Liver (tissue), 9 donors: ENCODE measurements around the gene SCN9A. TPM values are rescaled to one million over a fixed set of nuclear protein-coding genes. Genes with fewer than 3 reads are reported as not detected.

Source experiments
- DNase-seq: peaks from one replicate; pipeline ENCODE4 v3.0.0-alpha.2; 2017; ENCODE audit warnings: low spot score
- H3K27ac ChIP-seq, 2 donors: one replicate each; pipeline ENCODE4 v1.7.0; 2013; ENCODE audit warnings: inconsistent platforms in 2 of 2, low read length in 2 of 2, control low read depth in 1 of 2, low read depth in 1 of 2, mild to moderate bottlenecking in 1 of 2
- H3K27me3 ChIP-seq, 4 donors: one replicate each; pipeline versions ENCODE4 v1.6.1 to v1.7.0; 2013; ENCODE audit warnings: low read length in 3 of 4, inconsistent platforms in 1 of 4, mild to moderate bottlenecking in 1 of 4, moderate library complexity in 1 of 4; ENCODE audit not compliant: control insufficient read depth in 4 of 4, insufficient read depth in 4 of 4
- H3K36me3 ChIP-seq, 4 donors: one replicate each; pipeline versions ENCODE4 v1.6.1 to v1.7.0; 2013; ENCODE audit warnings: low read length in 3 of 4, mild to moderate bottlenecking in 3 of 4, low read depth in 1 of 4, moderate library complexity in 1 of 4; ENCODE audit not compliant: control insufficient read depth in 4 of 4, insufficient read depth in 3 of 4
- H3K4me1 ChIP-seq, 4 donors: one replicate each; pipeline versions ENCODE4 v1.6.1 to v1.7.0; 2013; ENCODE audit warnings: low read length in 3 of 4, mild to moderate bottlenecking in 3 of 4, moderate library complexity in 1 of 4; ENCODE audit not compliant: control insufficient read depth in 4 of 4, insufficient read depth in 4 of 4
- H3K4me3 ChIP-seq, 3 donors: one replicate each; pipeline versions ENCODE4 v1.6.1 to v1.7.0; 2013; ENCODE audit warnings: low read length in 3 of 3, control low read depth in 1 of 3, low read depth in 1 of 3, mild to moderate bottlenecking in 1 of 3
- H3K9ac ChIP-seq, 2 donors: one replicate each; pipeline ENCODE4 v1.7.0; 2013; ENCODE audit warnings: low read length in 2 of 2, mild to moderate bottlenecking in 2 of 2, moderate library complexity in 2 of 2, control low read depth in 1 of 2, low read depth in 1 of 2
- H3K9me3 ChIP-seq, 4 donors: one replicate each; pipeline versions ENCODE4 v1.6.1 to v1.7.0; 2013; ENCODE audit warnings: low read length in 3 of 4; ENCODE audit not compliant: control insufficient read depth in 4 of 4
- EGR1 ChIP-seq, 2 donors: IDR thresholded peaks; 2 replicates each; pipeline ENCODE4 v1.6.1; 2016 to 2018; ENCODE audit warnings: antibody characterized with exemption in 2 of 2, low read depth in 2 of 2
- FOXA1 ChIP-seq: IDR thresholded peaks from 2 replicates; pipeline ENCODE4 v1.6.1; 2016; ENCODE audit warnings: antibody characterized with exemption
- FOXA2 ChIP-seq: IDR thresholded peaks from 2 replicates; pipeline ENCODE4 v1.6.1; 2016; ENCODE audit warnings: antibody characterized with exemption
- GABPA ChIP-seq, 2 donors: IDR thresholded peaks in 1 of 2; conservative IDR thresholded peaks in 1 of 2; 2 replicates each; pipeline ENCODE4 v1.6.1; 2016; ENCODE audit warnings: antibody characterized with exemption in 2 of 2, mild to moderate bottlenecking in 1 of 2, moderate library complexity in 1 of 2
- HNF4A ChIP-seq, 2 donors: conservative IDR thresholded peaks; 2 replicates each; pipeline ENCODE4 v1.6.1; 2016; ENCODE audit warnings: antibody characterized with exemption in 2 of 2, mild to moderate bottlenecking in 2 of 2
- HNF4G ChIP-seq: IDR thresholded peaks from 2 replicates; pipeline ENCODE4 v1.6.1; 2016; ENCODE audit warnings: antibody characterized with exemption
- JUND ChIP-seq, 2 donors: IDR thresholded peaks; 2 replicates each; pipeline ENCODE4 v1.6.1; 2016; ENCODE audit warnings: antibody characterized with exemption in 2 of 2
- NR2F2 ChIP-seq: IDR thresholded peaks from 2 replicates; pipeline ENCODE4 v1.6.1; 2016; ENCODE audit warnings: antibody characterized with exemption
- RAD21 ChIP-seq, 2 donors: IDR thresholded peaks; 2 replicates each; pipeline ENCODE4 v1.6.1; 2016; ENCODE audit warnings: antibody characterized with exemption in 2 of 2, mild to moderate bottlenecking in 2 of 2
- RXRA ChIP-seq, 2 donors: IDR thresholded peaks; 2 replicates each; pipeline ENCODE4 v1.6.1; 2017 to 2018; ENCODE audit warnings: antibody characterized with exemption in 2 of 2, mild to moderate bottlenecking in 1 of 2
- SP1 ChIP-seq: IDR thresholded peaks from 2 replicates; pipeline ENCODE4 v1.6.1; 2018; ENCODE audit warnings: antibody characterized with exemption, mild to moderate bottlenecking
- TAF1 ChIP-seq: conservative IDR thresholded peaks from 2 replicates; pipeline ENCODE4 v1.6.1; 2016; ENCODE audit warnings: antibody characterized with exemption, mild to moderate bottlenecking
- YY1 ChIP-seq: IDR thresholded peaks from 2 replicates; pipeline ENCODE4 v1.6.1; 2016; ENCODE audit warnings: antibody characterized with exemption, mild to moderate bottlenecking
- WGBS: extraction: QIAGEN DNeasy Blood & Tissue Kit; methylation state at CpG from one replicate; pipeline ENCODE4 v1.1.7; 2013; 5-methylcytosine and 5-hydroxymethylcytosine counted together
- polyA plus RNA-seq, 2 donors: library from polyadenylated mRNA; stranded (reverse) in 1 of 2; unstranded in 1 of 2; fragments of 200-250 nt in 1 of 2; fragments of >200 nt in 1 of 2; fragmentation: Nextera tagmentation in 1 of 2; extraction: Ambion mirVana in 1 of 2; gene quantifications; one replicate each; pipeline versions ENCODE4 v1.2.1 to v1.2.3, GENCODE V29; 2013 to 2015
- total RNA-seq, 2 donors: library from RNA; depleted of rRNA; stranded (reverse); fragments of >200 nt; gene quantifications; one replicate each; pipeline ENCODE4 v1.2.3, GENCODE V29; 2014
- TF ChIP-seq, protein P1 (sequence below): IDR thresholded peaks from 2 replicates; pipeline ENCODE4 v1.6.1; 2016; ENCODE audit warnings: antibody characterized with exemption
- TF ChIP-seq, protein P2 (sequence below): IDR thresholded peaks from 2 replicates; pipeline ENCODE4 v1.6.1; 2016; ENCODE audit warnings: antibody characterized with exemption
- TF ChIP-seq, protein P3 (sequence below): fragments of 150-350 bp; IDR thresholded peaks from 2 replicates; pipeline ENCODE4 v1.5.1; 2017; ENCODE audit warnings: improper control_type of control experiment, low read depth, low read length; ENCODE audit not compliant: missing input control
- TF ChIP-seq, protein P4 (sequence below): IDR thresholded peaks from 2 replicates; pipeline ENCODE4 v1.6.1; 2016; ENCODE audit warnings: antibody characterized with exemption, mild to moderate bottlenecking
- TF ChIP-seq, protein P5 (sequence below): IDR thresholded peaks from 2 replicates; pipeline ENCODE4 v1.6.1; 2016; ENCODE audit warnings: antibody characterized with exemption
- donor health status: healthy.
- donor health status: healthy.
- donor health status: healthy.
- donor health status: healthy.
- donor health status: healthy.

The SCN9A gene
- total and polyA plus RNA-seq, 4 donors = 1.2 to 10.1 (median 9.2) TPM

DNA sequence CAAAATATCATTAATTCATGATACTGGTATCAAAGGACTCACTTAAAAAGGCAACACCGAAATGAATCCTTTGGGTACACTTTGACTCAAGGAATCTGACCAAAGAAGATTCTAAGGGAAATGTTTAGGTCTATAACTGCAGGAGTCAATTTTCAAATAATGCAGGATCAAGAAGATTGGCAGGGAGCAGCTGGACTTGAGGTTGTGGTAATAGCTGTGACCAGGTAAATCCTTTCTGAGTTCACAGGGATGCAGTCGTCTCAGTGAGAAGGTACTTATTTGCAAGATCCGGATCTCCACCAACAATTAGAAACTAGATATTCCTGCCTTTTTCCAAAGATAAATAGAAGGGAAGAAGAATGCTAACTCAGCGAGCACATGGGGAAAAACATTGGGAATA is 96.9 kb downstream of the SCN9A start:
- Histone ChIP-seq H3K9me3 (no peaks in the 10 kb centered on the region), H3K27me3 (no peaks in the 10 kb centered on the region), H3K36me3 (peaks cover 0 to 24% (median 9%) of the 10 kb centered on the region in 4 donors), H3K4me3 (no peak overlapping the region), H3K27ac (no peak overlapping the region), H3K4me1 (no peaks in the 10 kb centered on the region), H3K9ac (no peak overlapping the region)
- WGBS = 94% methylated on average over 4 of the region's 4 CpGs
- TF ChIP-seq, protein P1, sequence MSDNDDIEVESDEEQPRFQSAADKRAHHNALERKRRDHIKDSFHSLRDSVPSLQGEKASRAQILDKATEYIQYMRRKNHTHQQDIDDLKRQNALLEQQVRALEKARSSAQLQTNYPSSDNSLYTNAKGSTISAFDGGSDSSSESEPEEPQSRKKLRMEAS = no peak
- TF ChIP-seq, protein P2, sequence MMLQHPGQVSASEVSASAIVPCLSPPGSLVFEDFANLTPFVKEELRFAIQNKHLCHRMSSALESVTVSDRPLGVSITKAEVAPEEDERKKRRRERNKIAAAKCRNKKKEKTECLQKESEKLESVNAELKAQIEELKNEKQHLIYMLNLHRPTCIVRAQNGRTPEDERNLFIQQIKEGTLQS = no peak
- TF ChIP-seq GABPA (IDR thresholded peaks at IDR 0.05 in 1 of 2, conservative IDR thresholded peaks at IDR 0.05 in 1 of 2) (no peak), HNF4G (no peak), HNF4A (conservative IDR thresholded peaks at IDR 0.05) (no peak)
- TF ChIP-seq, protein P3, sequence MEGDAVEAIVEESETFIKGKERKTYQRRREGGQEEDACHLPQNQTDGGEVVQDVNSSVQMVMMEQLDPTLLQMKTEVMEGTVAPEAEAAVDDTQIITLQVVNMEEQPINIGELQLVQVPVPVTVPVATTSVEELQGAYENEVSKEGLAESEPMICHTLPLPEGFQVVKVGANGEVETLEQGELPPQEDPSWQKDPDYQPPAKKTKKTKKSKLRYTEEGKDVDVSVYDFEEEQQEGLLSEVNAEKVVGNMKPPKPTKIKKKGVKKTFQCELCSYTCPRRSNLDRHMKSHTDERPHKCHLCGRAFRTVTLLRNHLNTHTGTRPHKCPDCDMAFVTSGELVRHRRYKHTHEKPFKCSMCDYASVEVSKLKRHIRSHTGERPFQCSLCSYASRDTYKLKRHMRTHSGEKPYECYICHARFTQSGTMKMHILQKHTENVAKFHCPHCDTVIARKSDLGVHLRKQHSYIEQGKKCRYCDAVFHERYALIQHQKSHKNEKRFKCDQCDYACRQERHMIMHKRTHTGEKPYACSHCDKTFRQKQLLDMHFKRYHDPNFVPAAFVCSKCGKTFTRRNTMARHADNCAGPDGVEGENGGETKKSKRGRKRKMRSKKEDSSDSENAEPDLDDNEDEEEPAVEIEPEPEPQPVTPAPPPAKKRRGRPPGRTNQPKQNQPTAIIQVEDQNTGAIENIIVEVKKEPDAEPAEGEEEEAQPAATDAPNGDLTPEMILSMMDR = no peak
- no peak for DNase-seq

DNA sequence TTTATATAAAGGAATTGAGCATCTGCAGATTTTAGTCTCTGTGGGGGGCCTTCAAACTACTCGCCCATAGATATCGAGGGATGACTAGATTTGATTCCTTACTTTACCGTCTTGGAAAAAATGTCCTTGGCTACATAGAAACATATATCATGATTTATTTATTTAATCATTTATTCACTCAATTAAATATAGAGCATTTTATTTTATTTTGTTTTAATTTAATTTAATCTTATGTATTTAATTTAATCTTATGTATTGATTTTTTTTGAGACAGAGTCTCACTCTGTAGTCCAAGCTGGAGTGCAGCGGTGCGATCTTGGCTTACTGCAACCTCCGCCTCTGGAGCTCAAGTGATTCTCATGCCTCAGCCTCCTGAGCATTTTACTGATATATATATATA is 105.4 kb downstream of the SCN9A start:
- TF ChIP-seq, protein P4, sequence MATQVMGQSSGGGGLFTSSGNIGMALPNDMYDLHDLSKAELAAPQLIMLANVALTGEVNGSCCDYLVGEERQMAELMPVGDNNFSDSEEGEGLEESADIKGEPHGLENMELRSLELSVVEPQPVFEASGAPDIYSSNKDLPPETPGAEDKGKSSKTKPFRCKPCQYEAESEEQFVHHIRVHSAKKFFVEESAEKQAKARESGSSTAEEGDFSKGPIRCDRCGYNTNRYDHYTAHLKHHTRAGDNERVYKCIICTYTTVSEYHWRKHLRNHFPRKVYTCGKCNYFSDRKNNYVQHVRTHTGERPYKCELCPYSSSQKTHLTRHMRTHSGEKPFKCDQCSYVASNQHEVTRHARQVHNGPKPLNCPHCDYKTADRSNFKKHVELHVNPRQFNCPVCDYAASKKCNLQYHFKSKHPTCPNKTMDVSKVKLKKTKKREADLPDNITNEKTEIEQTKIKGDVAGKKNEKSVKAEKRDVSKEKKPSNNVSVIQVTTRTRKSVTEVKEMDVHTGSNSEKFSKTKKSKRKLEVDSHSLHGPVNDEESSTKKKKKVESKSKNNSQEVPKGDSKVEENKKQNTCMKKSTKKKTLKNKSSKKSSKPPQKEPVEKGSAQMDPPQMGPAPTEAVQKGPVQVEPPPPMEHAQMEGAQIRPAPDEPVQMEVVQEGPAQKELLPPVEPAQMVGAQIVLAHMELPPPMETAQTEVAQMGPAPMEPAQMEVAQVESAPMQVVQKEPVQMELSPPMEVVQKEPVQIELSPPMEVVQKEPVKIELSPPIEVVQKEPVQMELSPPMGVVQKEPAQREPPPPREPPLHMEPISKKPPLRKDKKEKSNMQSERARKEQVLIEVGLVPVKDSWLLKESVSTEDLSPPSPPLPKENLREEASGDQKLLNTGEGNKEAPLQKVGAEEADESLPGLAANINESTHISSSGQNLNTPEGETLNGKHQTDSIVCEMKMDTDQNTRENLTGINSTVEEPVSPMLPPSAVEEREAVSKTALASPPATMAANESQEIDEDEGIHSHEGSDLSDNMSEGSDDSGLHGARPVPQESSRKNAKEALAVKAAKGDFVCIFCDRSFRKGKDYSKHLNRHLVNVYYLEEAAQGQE = no peak
- TF ChIP-seq EGR1 (IDR thresholded peaks at IDR 0.05; ENCODE audit: low read depth in 2 of 2) (no peak), HNF4A (conservative IDR thresholded peaks at IDR 0.05) (no peak), NR2F2 (no peak), GABPA (IDR thresholded peaks at IDR 0.05 in 1 of 2, conservative IDR thresholded peaks at IDR 0.05 in 1 of 2) (no peak), RXRA (IDR thresholded peaks at IDR 0.05) (no peak), JUND (IDR thresholded peaks at IDR 0.05) (no peak), FOXA2 (no peak), FOXA1 (no peak), RAD21 (IDR thresholded peaks at IDR 0.05) (no peak), SP1 (no peak), TAF1 (no peak), HNF4G (no peak), YY1 (no peak)
- TF ChIP-seq, protein P2 = no peak
- TF ChIP-seq, protein P1 = no peak
- TF ChIP-seq, protein P5, sequence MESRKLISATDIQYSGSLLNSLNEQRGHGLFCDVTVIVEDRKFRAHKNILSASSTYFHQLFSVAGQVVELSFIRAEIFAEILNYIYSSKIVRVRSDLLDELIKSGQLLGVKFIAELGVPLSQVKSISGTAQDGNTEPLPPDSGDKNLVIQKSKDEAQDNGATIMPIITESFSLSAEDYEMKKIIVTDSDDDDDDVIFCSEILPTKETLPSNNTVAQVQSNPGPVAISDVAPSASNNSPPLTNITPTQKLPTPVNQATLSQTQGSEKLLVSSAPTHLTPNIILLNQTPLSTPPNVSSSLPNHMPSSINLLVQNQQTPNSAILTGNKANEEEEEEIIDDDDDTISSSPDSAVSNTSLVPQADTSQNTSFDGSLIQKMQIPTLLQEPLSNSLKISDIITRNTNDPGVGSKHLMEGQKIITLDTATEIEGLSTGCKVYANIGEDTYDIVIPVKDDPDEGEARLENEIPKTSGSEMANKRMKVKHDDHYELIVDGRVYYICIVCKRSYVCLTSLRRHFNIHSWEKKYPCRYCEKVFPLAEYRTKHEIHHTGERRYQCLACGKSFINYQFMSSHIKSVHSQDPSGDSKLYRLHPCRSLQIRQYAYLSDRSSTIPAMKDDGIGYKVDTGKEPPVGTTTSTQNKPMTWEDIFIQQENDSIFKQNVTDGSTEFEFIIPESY = no peak
- TF ChIP-seq, protein P3 = no peak
- no peaks in the 10 kb centered on the region for H3K9me3 ChIP-seq
- no peak overlapping the region for H3K9ac ChIP-seq
- H3K4me1 ChIP-seq = no peaks in the 10 kb centered on the region
- H3K36me3 ChIP-seq = peaks cover 0 to 9% (median 2%) of the 10 kb centered on the region in 4 donors
- 97% methylated on average over 6 of the region's 6 CpGs for WGBS
- no peak for DNase-seq
- no peak overlapping the region for H3K4me3 ChIP-seq
- H3K27me3 ChIP-seq = no peaks in the 10 kb centered on the region
- H3K27ac ChIP-seq = no peak overlapping the region
